PC-3 (cell line): ENCODE results near the gene RNF181. TPM values are rescaled to one million over a fixed set of nuclear protein-coding genes. Genes with fewer than 3 reads are reported as not detected.

Source experiments
- ATAC-seq: fragments of 200-7000 bp; cut with Tn5 transposase; 2 replicates; pipeline ENCODE4 v1.9.1; 2020; ENCODE audit warnings: mild to moderate bottlenecking, moderate library complexity
- BruUV-seq: library from RNA; stranded (reverse); fragments of 400-500 nt; replicated peaks from 2 replicates; lab custom pipeline; 2021; lab: Mats Ljungman, UMichigan
- CTCF ChIA-PET: fragments of 300-600 bp; sonication (Branson Sonifier 250); formaldehyde crosslinking; loops from one replicate; lab custom pipeline; 2022; ENCODE audit warnings: antibody characterized with exemption; lab: Charles Lee
- POLR2A ChIA-PET: fragments of 300-600 bp; sonication (Branson Sonifier 250); formaldehyde crosslinking; loops from one replicate; lab custom pipeline; 2022; ENCODE audit warnings: antibody characterized with exemption; ENCODE audit not compliant: unreplicated experiment; lab: Charles Lee
- DNase-seq: peaks from one replicate; pipeline ENCODE4 v3.0.0-alpha.2; 2015
- H2AFZ ChIP-seq: fragments of 300-600 bp; sonication (generic); 2 replicates; pipeline ENCODE4 v1.6.0; 2016; ENCODE audit warnings: antibody characterized with exemption, low read length
- H3F3A ChIP-seq: fragments of 300-600 bp; sonication (generic); one replicate; pipeline ENCODE4 v1.6.0; 2017; ENCODE audit warnings: antibody characterized with exemption, low read length, control low read depth, mild to moderate bottlenecking; ENCODE audit not compliant: unreplicated experiment
- H3K27ac ChIP-seq: fragments of 300-600 bp; sonication (generic); 2 replicates; pipeline ENCODE4 v1.5.1; 2016; ENCODE audit warnings: mild to moderate bottlenecking, low read length
- H3K27me3 ChIP-seq: fragments of 300-600 bp; sonication (generic); 2 replicates; pipeline ENCODE4 v1.6.1; 2016; ENCODE audit warnings: low read length, mixed read lengths
- H3K36me3 ChIP-seq: fragments of 300-600 bp; sonication (generic); 2 replicates; pipeline ENCODE4 v1.6.1; 2016; ENCODE audit warnings: low read depth, mixed run types, low read length, mixed read lengths
- H3K4me1 ChIP-seq: fragments of 300-600 bp; sonication (generic); 2 replicates; pipeline ENCODE4 v1.5.1; 2016; ENCODE audit warnings: low read length; ENCODE audit not compliant: insufficient read depth
- H3K4me2 ChIP-seq: fragments of 300-600 bp; sonication (generic); 2 replicates; pipeline ENCODE4 v1.6.0; 2016; ENCODE audit warnings: low read length
- H3K4me3 ChIP-seq: fragments of 300-600 bp; sonication (generic); 2 replicates; pipeline ENCODE4 v1.5.1; 2016; ENCODE audit warnings: mild to moderate bottlenecking, low read length, mixed read lengths
- H3K79me2 ChIP-seq: fragments of 300-600 bp; sonication (generic); 2 replicates; pipeline ENCODE4 v1.6.1; 2017; ENCODE audit warnings: low read length, mixed read lengths
- H3K9ac ChIP-seq: fragments of 300-600 bp; sonication (generic); 2 replicates; pipeline ENCODE4 v1.6.0; 2016; ENCODE audit warnings: mild to moderate bottlenecking, low read length
- H3K9me2 ChIP-seq: fragments of 300-600 bp; sonication (generic); replicated peaks from 2 replicates; pipeline ENCODE4 v1.6.1; 2016; ENCODE audit warnings: mixed run types, low read length, mixed read lengths
- H3K9me3 ChIP-seq: fragments of 300-600 bp; sonication (generic); 2 replicates; pipeline ENCODE4 v1.6.1; 2016; ENCODE audit warnings: low read length, mixed read lengths
- H4K20me1 ChIP-seq: fragments of 300-600 bp; sonication (generic); 2 replicates; pipeline ENCODE4 v1.6.1; 2016; ENCODE audit warnings: low read length, mixed read lengths
- CTCF ChIP-seq: fragments of 300-600 bp; sonication (generic); conservative IDR thresholded peaks from 2 replicates; pipeline ENCODE4 v1.5.1; 2017; ENCODE audit warnings: antibody characterized with exemption, low read depth, mild to moderate bottlenecking, low read length
- EZH2 ChIP-seq: fragments of 300-600 bp; sonication (generic); IDR thresholded peaks from one replicate; pipeline ENCODE4 v1.6.1; 2017; ENCODE audit warnings: antibody characterized with exemption, mild to moderate bottlenecking, low read length; ENCODE audit not compliant: unreplicated experiment
- EZH2phosphoT487 ChIP-seq: fragments of 300-600 bp; sonication (generic); IDR thresholded peaks from 2 replicates; pipeline ENCODE4 v1.6.1; 2018; ENCODE audit warnings: mild to moderate bottlenecking, antibody characterized with exemption, low read length, borderline replicate concordance
- intact Hi-C: fragments of 100-400 bp; cut with micrococcal nuclease; formaldehyde crosslinking; loops from 2 replicates; pipeline ENCODE4 v1.9.0; 2023
- total RNA-seq: library from RNA; depleted of rRNA; stranded (reverse); fragments of >200 nt; gene quantifications from 2 replicates; pipeline ENCODE4 v1.2.3, GENCODE V29; 2014

RNF181 gene
- total RNA-seq, 1 experiment from 2014 or later = 225 TPM

GRCh38 chr2:85553184-85553583 is 42.4 kb upstream of the RNF181 start:
- H3F3A ChIP-seq = peaks cover 2% of the 10 kb centered on the region
- no peak for ATAC-seq
- intact Hi-C loops = no loop called here

GRCh38 chr2:85554980-85555612 is 40.4 kb upstream of the RNF181 start:
- Histone ChIP-seq H3K9me2 (no peaks in the 10 kb centered on the region), H3K27me3 (no peaks in the 10 kb centered on the region), H3K4me1 (peaks cover 13% of the 10 kb centered on the region), H3F3A (no peaks in the 10 kb centered on the region), H3K4me2 (no peak overlapping the region), H2AFZ (no peak overlapping the region), H3K79me2 (peaks cover 24% of the 10 kb centered on the region), H3K36me3 (peaks cover 39% of the 10 kb centered on the region; the same call in 1 of the 2 replicates), H4K20me1 (no peaks in the 10 kb centered on the region), H3K9ac (no peak overlapping the region), H3K9me3 (no peaks in the 10 kb centered on the region), H3K4me3 (no peak overlapping the region), H3K27ac (no peak overlapping the region)
- CTCF ChIA-PET = no interaction called here
- intact Hi-C loops = no loop called here
- POLR2A ChIA-PET = no interaction called here
- DNase-seq = no peak
- no TSS peak for BruUV-seq
- ATAC-seq = no peak
- TF ChIP-seq EZH2phosphoT487 (no peak), CTCF (no peak), EZH2 (no peak)

More at GRCh38 chr2:85553184-85553583, 42.4 kb upstream of the RNF181 start:
- Histone ChIP-seq H3K79me2 (peaks cover 5% of the 10 kb centered on the region), H2AFZ (no peak overlapping the region), H3K9me2 (no peaks in the 10 kb centered on the region), H3K9me3 (no peaks in the 10 kb centered on the region), H3K9ac (no peak overlapping the region), H3K4me2 (no peak overlapping the region), H3K36me3 (peaks cover 33% of the 10 kb centered on the region; the same call in 1 of the 2 replicates), H3K4me3 (no peak overlapping the region), H3K27me3 (no peaks in the 10 kb centered on the region), H3K27ac (no peak overlapping the region), H3K4me1 (peaks cover 16% of the 10 kb centered on the region), H4K20me1 (no peaks in the 10 kb centered on the region)
- CTCF ChIA-PET = no interaction called here
- DNase-seq = no peak
- TF ChIP-seq CTCF (no peak), EZH2 (no peak), EZH2phosphoT487 (no peak)
- POLR2A ChIA-PET = no interaction called here
- BruUV-seq = no TSS peak

GRCh38 chr2:85557130-85557529 is 38.4 kb upstream of the RNF181 start:
- intact Hi-C loops = no loop called here
- no TSS peak for BruUV-seq
- no peak overlapping the region for H3K4me2 ChIP-seq
- no peaks in the 10 kb centered on the region for H3K27me3 ChIP-seq
- ATAC-seq = no peak
- no peaks in the 10 kb centered on the region for H3K9me3 ChIP-seq
- H3K9ac ChIP-seq = no peak overlapping the region
- no peaks in the 10 kb centered on the region for H3K9me2 ChIP-seq
- H3K4me1 ChIP-seq = peaks cover 10% of the 10 kb centered on the region
- peaks cover 21% of the 10 kb centered on the region; the same call in 1 of the 2 replicates for H3K36me3 ChIP-seq
- POLR2A ChIA-PET = interaction anchor here (0.7 kb wide), 1 partner anchor 9 kb away, joined by 4 read pairs; no protein-coding TSS in a partner anchor
- CTCF ChIA-PET = no interaction called here
- H4K20me1 ChIP-seq = no peaks in the 10 kb centered on the region
- H3K4me3 ChIP-seq = no peak overlapping the region
- H3F3A ChIP-seq = no peaks in the 10 kb centered on the region
- TF ChIP-seq EZH2 = no peak
- TF ChIP-seq EZH2phosphoT487 = no peak
- TF ChIP-seq CTCF = no peak
- no peak overlapping the region for H3K27ac ChIP-seq
- no peak overlapping the region for H2AFZ ChIP-seq
- peaks cover 35% of the 10 kb centered on the region for H3K79me2 ChIP-seq
- no peak for DNase-seq
